HepG2 (cell line): ENCODE measurements around the gene TCN1. TPM values are rescaled to one million over a fixed set of nuclear protein-coding genes. Genes with fewer than 3 reads are reported as not detected.
"Not testable (repeated sequence)": the region's sequence is repeated elsewhere in the genome, so short reads cannot be mapped to it uniquely, and the experiment has no call there.

ENCODE experiments used
- ATAC-seq: fragments of 200-7000 bp; cut with Tn5 transposase; 3 replicates; pipeline ENCODE4 v1.9.1; 2020; ENCODE audit warnings: mild to moderate bottlenecking, moderate library complexity
- BruUV-seq: library from RNA; stranded (reverse); fragments of 400-500 nt; replicated peaks from 2 replicates; lab custom pipeline; 2021; lab: Mats Ljungman, UMichigan
- CTCF ChIA-PET: fragments of 300-600 bp; formaldehyde crosslinking; extraction: SDS; loops from one replicate; lab custom pipeline; 2021; ENCODE audit warnings: low total read pairs, inconsistent platforms, low intra/inter-chr PET ratio; lab: Yijun Ruan, JAX
- POLR2A ChIA-PET: fragments of 350-600 bp; sonication (Branson Sonifier 250); formaldehyde crosslinking; loops from one replicate; lab custom pipeline; 2020; ENCODE audit warnings: antibody characterized with exemption, inconsistent platforms; lab: Yijun Ruan, JAX
- DNase-seq: peaks from one replicate; pipeline ENCODE4 v3.0.0-alpha.2; 2015; ENCODE audit warnings: low spot score
- FAIRE-seq: peaks from 3 replicates; lab custom pipeline; 2011; peaks lifted over from hg19 to GRCh38; lab: Jason Lieb, UNC
- H2AFZ ChIP-seq: one replicate; pipeline ENCODE4 v1.6.1; 2011; ENCODE audit warnings: low read length, inconsistent platforms
- H3K27ac ChIP-seq: fragments of 300-600 bp; 3 replicates; pipeline ENCODE4 v1.8.0; 2011; ENCODE audit warnings: mixed run types, mild to moderate bottlenecking, mixed read lengths, low read length, inconsistent platforms; ENCODE audit not compliant: insufficient read depth; ENCODE audit errors: extremely low read length
- H3K27me3 ChIP-seq, 2 experiments: fragments of 200-600 bp in 1 of 2; 2 replicates in 1 of 2; 3 replicates in 1 of 2; pipeline versions ENCODE4 v1.6.0 to v1.8.0; 2011; ENCODE audit warnings: low read length in 2 of 2, mild to moderate bottlenecking in 2 of 2, moderate library complexity in 2 of 2, inconsistent platforms in 1 of 2; ENCODE audit not compliant: insufficient read depth in 2 of 2, control insufficient read depth in 1 of 2
- H3K36me3 ChIP-seq, 2 experiments: fragments of 200-600 bp in 1 of 2; replicated peaks in 1 of 2; 2 replicates in 1 of 2; 3 replicates in 1 of 2; pipeline versions ENCODE4 v1.5.1 to v1.8.0; 2011; ENCODE audit warnings: low read length in 2 of 2, inconsistent platforms in 1 of 2; ENCODE audit not compliant: insufficient read depth in 2 of 2, control insufficient read depth in 1 of 2
- H3K4me1 ChIP-seq: 2 replicates; pipeline ENCODE4 v1.5.1; 2012; ENCODE audit warnings: low read length, inconsistent platforms; ENCODE audit not compliant: insufficient read depth
- H3K4me2 ChIP-seq: 2 replicates; pipeline ENCODE4 v1.6.0; 2011; ENCODE audit warnings: low read depth, low read length, inconsistent platforms
- H3K4me3 ChIP-seq, 3 experiments: fragments of 200-600 bp in 1 of 3; sonication (generic), shearing (Covaris generic) in 1 of 3; replicated peaks in 1 of 3; 2 replicates each; pipeline ENCODE4 v1.5.1; 2011 to 2016; ENCODE audit warnings: low read length in 3 of 3, inconsistent platforms in 2 of 3, low read depth in 2 of 3, mild to moderate bottlenecking in 2 of 3, control low read depth in 1 of 3, mixed read lengths in 1 of 3; ENCODE audit not compliant: insufficient read depth in 1 of 3
- H3K79me2 ChIP-seq: one replicate; pipeline ENCODE4 v1.6.1; 2011; ENCODE audit warnings: low read length, inconsistent platforms; ENCODE audit not compliant: insufficient read depth
- H3K9ac ChIP-seq: 2 replicates; pipeline ENCODE4 v1.6.0; 2011; ENCODE audit warnings: mild to moderate bottlenecking, low read depth, low read length, inconsistent platforms; ENCODE audit not compliant: insufficient read depth
- H3K9me3 ChIP-seq: 2 replicates; pipeline ENCODE4 v1.5.1; 2012; ENCODE audit warnings: mild to moderate bottlenecking, low read length
- H4K20me1 ChIP-seq: 2 replicates; pipeline ENCODE4 v1.6.0; 2011; ENCODE audit warnings: inconsistent platforms, mild to moderate bottlenecking, low read length, moderate library complexity; ENCODE audit not compliant: insufficient read depth
- MAFK ChIP-seq, 2 experiments: IDR thresholded peaks in 1 of 2; conservative IDR thresholded peaks in 1 of 2; 2 replicates each; pipeline ENCODE4 v1.6.1; 2011; ENCODE audit warnings: improper control_type of control experiment in 2 of 2, low read length in 2 of 2
- ZNF564 ChIP-seq: sonication (generic); formaldehyde crosslinking; IDR thresholded peaks from 2 replicates; pipeline ENCODE4 v1.8.1; 2023; ENCODE audit warnings: mild to moderate bottlenecking, missing genetic modification reagents
- WGBS: methylation state at CpG from one replicate; pipeline ENCODE4 v1.1.6; 2017; ENCODE audit warnings: low lambda C conversion rate; 5-methylcytosine and 5-hydroxymethylcytosine counted together
- in situ Hi-C: cut with HindIII; loops from 2 replicates; pipeline ENCODE4 v1.10.0; 2017; ENCODE audit warnings: low pct_unique_long_range_greater_than_20kb; ENCODE audit not compliant: extremely low pct_ligation_motif_present
- intact Hi-C: fragments of 100-400 bp; cut with micrococcal nuclease; formaldehyde crosslinking; loops from one replicate; pipeline ENCODE4 v1.10.0; 2022; ENCODE audit not compliant: unreplicated experiment
- polyA plus RNA-seq, 8 experiments: library from polyadenylated mRNA; depleted of rRNA in 3 of 8; stranded (reverse) in 7 of 8; unstranded in 1 of 8; fragments of >200 nt; fragmentation: Illumina TruSeq in 4 of 8; extraction: Trizol in 4 of 8; gene quantifications; 2 replicates each; pipeline versions ENCODE4 v1.2.1 to v1.2.3, GENCODE V29; 2011 to 2016; ENCODE audit warnings: low read depth in 4 of 8, missing spikeins in 1 of 8, mixed read lengths in 1 of 8; ENCODE audit not compliant: insufficient read depth in 1 of 8
- total RNA-seq, 5 experiments: library from RNA; depleted of rRNA; stranded (reverse); fragments of >200 nt; fragmentation: Illumina TruSeq; extraction: Trizol; gene quantifications; 2 replicates each; pipeline ENCODE4 v1.2.3, GENCODE V29; 2016; ENCODE audit warnings: low read depth in 1 of 5

Gene TCN1
- total and polyA plus RNA-seq, 2 of the 13 experiments (the other 11 are each of a cell fraction or from before 2014, with no cell fraction given) = not detected

DNA sequence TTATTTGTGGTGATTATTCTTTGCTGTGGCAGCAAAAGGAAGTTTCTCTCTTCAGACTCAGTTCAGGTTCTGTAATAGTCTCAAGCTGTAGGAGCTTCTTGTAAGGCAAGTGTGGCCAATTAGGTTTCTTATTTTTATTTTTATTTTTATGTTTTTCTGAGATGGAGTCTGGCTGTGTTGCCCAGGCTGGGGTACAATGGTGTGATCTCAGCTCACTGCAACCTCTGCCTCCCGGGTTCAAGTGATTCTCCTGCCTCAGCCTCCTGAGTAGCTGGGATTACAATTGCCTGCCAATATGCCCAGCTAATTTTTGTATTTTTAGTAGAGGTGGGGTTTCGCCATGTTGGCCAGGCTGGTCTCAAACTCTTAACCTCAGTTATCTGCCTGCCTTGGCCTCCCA, 16.7 kb downstream of the TCN1 start:
- H3K9ac ChIP-seq, ATAC-seq, H3K27ac ChIP-seq, H3K36me3 ChIP-seq, H3K79me2 ChIP-seq, DNase-seq, H3K4me3 ChIP-seq, FAIRE-seq, in situ Hi-C loops, H3K4me2 ChIP-seq, BruUV-seq, intact Hi-C loops, H4K20me1 ChIP-seq, POLR2A ChIA-PET, H3K9me3 ChIP-seq, H2AFZ ChIP-seq, CTCF ChIA-PET, H3K4me1 ChIP-seq, H3K27me3 ChIP-seq: not testable (repeated sequence)
- WGBS = 20% methylated on average over 2 of the region's 2 CpGs

DNA sequence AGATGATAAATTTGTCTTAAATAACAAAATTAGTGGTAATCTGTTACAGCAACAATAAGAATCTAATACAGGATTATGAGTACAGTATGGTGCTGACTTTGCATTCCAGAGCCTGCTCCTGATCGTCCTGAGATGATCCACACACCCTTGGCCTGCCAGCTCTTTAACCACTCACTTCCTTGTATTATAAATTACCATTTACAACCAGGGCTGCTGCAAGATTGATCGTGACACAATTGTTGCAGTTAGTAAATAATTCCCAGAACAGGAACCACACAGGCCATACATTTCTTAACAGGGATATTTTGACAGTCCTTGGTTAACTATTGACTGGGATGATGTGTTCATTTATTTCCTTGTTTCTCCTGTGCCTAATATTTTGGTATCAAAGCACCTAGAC, 17.2 kb downstream of the TCN1 start:
- Histone ChIP-seq H4K20me1 (no peaks in the 10 kb centered on the region), H3K4me1 (no peaks in the 10 kb centered on the region), H3K79me2 (no peaks in the 10 kb centered on the region), H3K36me3 (no peaks in the 10 kb centered on the region), H3K4me2 (no peak overlapping the region), H2AFZ (no peak overlapping the region), H3K27me3 (no peaks in the 10 kb centered on the region)
- DNase-seq = no peak
- BruUV-seq = no TSS peak
- POLR2A ChIA-PET = no interaction called here
- intact Hi-C loops = no loop called here
- no peak for TF ChIP-seq ZNF564
- TF ChIP-seq MAFK (conservative IDR thresholded peaks at IDR 0.05 in 1 of 2, IDR thresholded peaks at IDR 0.05 in 1 of 2; ENCODE audit: low read length in 2 of 2) = 0 out of 4 replicates have a peak, but pooled peaks of 1 of the 2 experiments have one; percentile 12
- TF ChIP-seq, all 625 proteins: peak for 1
- FAIRE-seq (no peak), ATAC-seq (no peak)
- Histone ChIP-seq H3K9me3 (no peaks in the 10 kb centered on the region), H3K27ac (no peak overlapping the region), H3K4me3 (no peak overlapping the region), H3K9ac (no peak overlapping the region)
- CTCF ChIA-PET = no interaction called here
- in situ Hi-C loops = no loop called here
- 5% methylated on average over 2 of the region's 2 CpGs for WGBS

DNA sequence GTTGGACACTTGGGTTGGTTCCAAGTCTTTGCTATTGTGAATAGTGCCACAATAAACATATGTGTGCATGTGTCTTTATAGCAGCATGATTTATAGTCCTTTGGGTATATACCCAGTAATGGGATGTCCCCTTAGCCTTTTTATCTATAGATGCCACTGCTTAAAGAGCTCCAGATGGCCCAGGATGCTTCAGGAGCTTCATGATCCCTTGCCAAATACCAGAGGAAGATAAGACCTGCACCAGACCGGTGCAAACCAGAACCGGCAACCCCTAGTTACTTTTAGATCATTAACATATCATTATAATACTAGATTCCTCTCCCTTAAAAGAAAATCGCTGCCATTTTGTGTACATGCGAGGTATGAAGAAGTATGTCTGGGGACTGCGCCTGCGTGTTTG, 17.8 kb downstream of the TCN1 start:
- H3K36me3 ChIP-seq, DNase-seq, BruUV-seq, ATAC-seq, H3K27ac ChIP-seq, H3K27me3 ChIP-seq, H3K9ac ChIP-seq, FAIRE-seq, in situ Hi-C loops, H3K4me2 ChIP-seq, intact Hi-C loops, H3K4me1 ChIP-seq, POLR2A ChIA-PET, H3K79me2 ChIP-seq, H4K20me1 ChIP-seq, H3K4me3 ChIP-seq, CTCF ChIA-PET, H2AFZ ChIP-seq, H3K9me3 ChIP-seq: not testable (repeated sequence)
- 62% methylated on average over 6 of the region's 6 CpGs for WGBS
